ENCODE data around the gene SEZ6L.

DNA sequence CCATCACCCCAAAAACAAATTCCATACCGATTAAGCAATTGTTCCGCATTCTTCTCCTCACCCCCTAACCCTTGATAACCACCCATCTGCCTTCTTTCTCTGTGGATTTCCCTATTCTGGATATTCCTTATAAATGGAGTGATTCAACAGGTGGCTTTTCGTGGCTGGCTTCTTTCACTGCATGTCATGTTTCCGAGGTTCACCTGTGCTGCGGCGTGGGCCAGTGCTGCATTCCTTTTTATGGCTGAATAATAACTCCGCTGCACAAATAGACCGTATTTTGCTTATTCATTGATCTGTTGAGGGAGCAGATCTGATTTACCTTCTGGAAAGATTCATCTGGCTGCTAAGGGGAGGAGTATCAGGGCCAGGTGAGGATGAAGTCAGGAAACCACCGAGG is 165.0 kb downstream of the SEZ6L start:
- TF ChIP-seq, protein P1, sequence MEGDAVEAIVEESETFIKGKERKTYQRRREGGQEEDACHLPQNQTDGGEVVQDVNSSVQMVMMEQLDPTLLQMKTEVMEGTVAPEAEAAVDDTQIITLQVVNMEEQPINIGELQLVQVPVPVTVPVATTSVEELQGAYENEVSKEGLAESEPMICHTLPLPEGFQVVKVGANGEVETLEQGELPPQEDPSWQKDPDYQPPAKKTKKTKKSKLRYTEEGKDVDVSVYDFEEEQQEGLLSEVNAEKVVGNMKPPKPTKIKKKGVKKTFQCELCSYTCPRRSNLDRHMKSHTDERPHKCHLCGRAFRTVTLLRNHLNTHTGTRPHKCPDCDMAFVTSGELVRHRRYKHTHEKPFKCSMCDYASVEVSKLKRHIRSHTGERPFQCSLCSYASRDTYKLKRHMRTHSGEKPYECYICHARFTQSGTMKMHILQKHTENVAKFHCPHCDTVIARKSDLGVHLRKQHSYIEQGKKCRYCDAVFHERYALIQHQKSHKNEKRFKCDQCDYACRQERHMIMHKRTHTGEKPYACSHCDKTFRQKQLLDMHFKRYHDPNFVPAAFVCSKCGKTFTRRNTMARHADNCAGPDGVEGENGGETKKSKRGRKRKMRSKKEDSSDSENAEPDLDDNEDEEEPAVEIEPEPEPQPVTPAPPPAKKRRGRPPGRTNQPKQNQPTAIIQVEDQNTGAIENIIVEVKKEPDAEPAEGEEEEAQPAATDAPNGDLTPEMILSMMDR (IDR thresholded peaks at IDR 0.05), result no peak
- TF ChIP-seq POLR2A (IDR thresholded peaks at IDR 0.05) (no peak), EP300 (IDR thresholded peaks at IDR 0.05) (no peak)

Data from ovary (tissue), 3 donors.